Inflammatory macrophage (primary cell): ENCODE measurements around the gene BIRC2.

Source experiments
- DNase-seq, 2 donors: peaks; one replicate each; pipeline ENCODE4 v3.0.0-alpha.2; 2020 to 2022

BIRC2 gene

GRCh38 chr11:102375720-102376399 is 28.8 kb downstream of the BIRC2 start:
- no peak for DNase-seq

- no peak for DNase-seq
Observed at GRCh38 chr11:102377891-102378290, 30.9 kb downstream of the BIRC2 start.

- DNase-seq, result no peak
Observed at GRCh38 chr11:102378818-102379217, 31.8 kb downstream of the BIRC2 start.

GRCh38 chr11:102382384-102382783 is 35.4 kb downstream of the BIRC2 start:
- DNase-seq, result no peak

GRCh38 chr11:102383839-102384238 is 36.8 kb downstream of the BIRC2 start:
- DNase-seq, result no peak

- DNase-seq, result no peak
Observed at GRCh38 chr11:102384419-102385079, 37.5 kb downstream of the BIRC2 start.

- DNase-seq, result no peak
Observed at GRCh38 chr11:102385085-102386007, 38.3 kb downstream of the BIRC2 start.

- no peak for DNase-seq
Observed at GRCh38 chr11:102386136-102386734, 39.2 kb downstream of the BIRC2 start.

GRCh38 chr11:102387043-102387781 is 40.2 kb downstream of the BIRC2 start:
- DNase-seq, result no peak

GRCh38 chr11:102389253-102389652 is 42.2 kb downstream of the BIRC2 start:
- no peak for DNase-seq

GRCh38 chr11:102390667-102391465 is 43.9 kb downstream of the BIRC2 start:
- DNase-seq, result peak; percentile 67 to 70

GRCh38 chr11:102391549-102392237 is 44.7 kb downstream of the BIRC2 start:
- no peak for DNase-seq

GRCh38 chr11:102393272-102393730 is 46.3 kb downstream of the BIRC2 start:
- no peak for DNase-seq

GRCh38 chr11:102395720-102396393 is 48.8 kb downstream of the BIRC2 start:
- no peak for DNase-seq

GRCh38 chr11:102396708-102397563 is 49.9 kb downstream of the BIRC2 start:
- no peak for DNase-seq

GRCh38 chr11:102398297-102398696 is 51.3 kb downstream of the BIRC2 start:
- DNase-seq, result no peak

- no peak for DNase-seq
Observed at GRCh38 chr11:102399189-102399588, 52.2 kb downstream of the BIRC2 start.

GRCh38 chr11:102400603-102401002 is 53.6 kb downstream of the BIRC2 start:
- no peak for DNase-seq

GRCh38 chr11:102401905-102402304 is 54.9 kb downstream of the BIRC2 start:
- DNase-seq, result no peak
